Measurements from ENCODE around the gene MDGA2.

The MDGA2 gene

DNA sequence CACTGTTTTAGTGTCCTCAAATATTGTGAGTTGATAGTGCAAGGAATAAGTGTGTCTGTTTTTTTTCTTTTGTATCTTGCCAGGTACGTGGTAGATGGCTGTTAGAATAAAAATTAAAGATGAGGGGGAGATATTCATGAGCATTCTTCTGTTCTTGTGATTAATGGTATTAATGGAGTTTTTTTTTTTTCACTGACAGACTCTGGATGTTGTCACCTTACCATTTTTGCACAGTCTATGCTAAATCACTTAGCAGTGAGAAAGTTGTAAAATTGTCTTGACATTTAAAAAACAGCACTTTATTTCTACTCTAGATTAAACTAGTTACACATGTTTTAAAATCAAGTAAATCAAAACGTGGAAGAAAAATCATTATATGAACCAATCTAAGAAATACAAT lies 204.3 kb downstream of the MDGA2 start:
- DNase-seq (ENCODE audit: low read depth), result no peak
- H3K4me3 ChIP-seq (ENCODE audit: low read depth, low read length), result no peak overlapping the region
- TF ChIP-seq, protein P1, sequence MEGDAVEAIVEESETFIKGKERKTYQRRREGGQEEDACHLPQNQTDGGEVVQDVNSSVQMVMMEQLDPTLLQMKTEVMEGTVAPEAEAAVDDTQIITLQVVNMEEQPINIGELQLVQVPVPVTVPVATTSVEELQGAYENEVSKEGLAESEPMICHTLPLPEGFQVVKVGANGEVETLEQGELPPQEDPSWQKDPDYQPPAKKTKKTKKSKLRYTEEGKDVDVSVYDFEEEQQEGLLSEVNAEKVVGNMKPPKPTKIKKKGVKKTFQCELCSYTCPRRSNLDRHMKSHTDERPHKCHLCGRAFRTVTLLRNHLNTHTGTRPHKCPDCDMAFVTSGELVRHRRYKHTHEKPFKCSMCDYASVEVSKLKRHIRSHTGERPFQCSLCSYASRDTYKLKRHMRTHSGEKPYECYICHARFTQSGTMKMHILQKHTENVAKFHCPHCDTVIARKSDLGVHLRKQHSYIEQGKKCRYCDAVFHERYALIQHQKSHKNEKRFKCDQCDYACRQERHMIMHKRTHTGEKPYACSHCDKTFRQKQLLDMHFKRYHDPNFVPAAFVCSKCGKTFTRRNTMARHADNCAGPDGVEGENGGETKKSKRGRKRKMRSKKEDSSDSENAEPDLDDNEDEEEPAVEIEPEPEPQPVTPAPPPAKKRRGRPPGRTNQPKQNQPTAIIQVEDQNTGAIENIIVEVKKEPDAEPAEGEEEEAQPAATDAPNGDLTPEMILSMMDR (IDR thresholded peaks at IDR 0.05; ENCODE audit: low read depth, low read length, missing control alignments), result no peak

DNA sequence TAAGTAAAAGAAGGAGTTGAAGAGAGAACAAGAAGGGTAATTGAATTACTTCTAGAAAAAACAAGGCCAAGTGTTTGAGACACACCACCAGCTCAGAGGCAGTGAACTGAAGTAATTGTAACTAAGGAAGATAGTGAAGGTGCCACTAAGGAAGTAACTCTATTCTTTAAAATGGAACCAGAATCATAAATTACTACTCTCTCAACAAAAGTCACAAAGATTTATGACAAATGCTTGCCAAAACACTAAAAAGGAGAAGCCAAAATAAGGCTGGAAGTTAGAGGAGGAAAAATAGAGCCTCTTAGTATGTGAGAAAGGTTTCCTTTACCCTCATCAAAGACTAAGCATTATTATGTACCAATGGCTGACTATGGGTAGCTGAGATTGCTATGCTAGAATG lies 208.5 kb downstream of the MDGA2 start:
- no peak for DNase-seq (ENCODE audit: low read depth)
- TF ChIP-seq, protein P1 (IDR thresholded peaks at IDR 0.05; ENCODE audit: low read depth, low read length, missing control alignments), result no peak
- H3K4me3 ChIP-seq (ENCODE audit: low read depth, low read length), result no peak overlapping the region

DNA sequence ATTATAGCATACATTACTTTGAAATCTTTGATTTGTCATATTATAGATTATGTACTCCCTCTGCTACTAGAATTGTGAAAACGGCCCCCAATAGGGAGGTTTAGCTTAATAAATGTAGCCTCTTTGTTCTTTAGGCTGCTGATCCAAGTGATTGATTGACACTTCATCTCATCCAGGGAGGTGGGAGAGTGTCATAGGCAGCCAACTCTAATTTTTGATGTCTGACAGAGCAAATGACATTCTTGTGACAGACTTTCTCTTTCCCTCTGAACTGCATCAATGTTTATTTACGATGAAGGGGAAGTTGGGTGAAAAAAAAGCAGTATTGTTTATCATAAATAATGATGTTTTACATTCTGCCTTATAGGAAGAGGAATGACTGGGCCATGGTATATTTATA lies 221.4 kb downstream of the MDGA2 start:
- H3K4me3 ChIP-seq (ENCODE audit: low read depth, low read length), result no peak overlapping the region
- no peak for DNase-seq (ENCODE audit: low read depth)
- TF ChIP-seq, protein P1 (IDR thresholded peaks at IDR 0.05; ENCODE audit: low read depth, low read length, missing control alignments), result no peak

DNA sequence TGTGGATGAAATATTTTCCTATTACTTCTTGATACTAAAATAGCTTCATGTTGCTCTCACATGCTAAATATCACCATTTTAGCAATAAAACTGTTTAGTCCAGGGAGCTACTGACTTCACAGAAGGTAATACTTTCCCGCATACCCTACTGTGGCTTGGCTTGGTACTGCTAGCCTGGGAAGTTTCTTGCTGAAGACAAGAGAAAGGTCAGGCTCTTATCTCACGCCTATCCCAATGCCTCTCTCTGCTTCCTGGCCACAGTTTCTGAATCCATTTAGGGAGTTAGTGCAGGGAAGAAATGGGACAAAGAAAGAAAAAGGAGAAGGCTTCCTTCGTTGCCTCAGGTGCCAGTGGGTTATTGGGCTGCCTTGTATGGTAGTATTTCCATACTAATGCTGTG lies 228.3 kb downstream of the MDGA2 start:
- no peak overlapping the region for H3K4me3 ChIP-seq (ENCODE audit: low read depth, low read length)
- TF ChIP-seq, protein P1 (IDR thresholded peaks at IDR 0.05; ENCODE audit: low read depth, low read length, missing control alignments), result no peak
- no peak for DNase-seq (ENCODE audit: low read depth)

DNA sequence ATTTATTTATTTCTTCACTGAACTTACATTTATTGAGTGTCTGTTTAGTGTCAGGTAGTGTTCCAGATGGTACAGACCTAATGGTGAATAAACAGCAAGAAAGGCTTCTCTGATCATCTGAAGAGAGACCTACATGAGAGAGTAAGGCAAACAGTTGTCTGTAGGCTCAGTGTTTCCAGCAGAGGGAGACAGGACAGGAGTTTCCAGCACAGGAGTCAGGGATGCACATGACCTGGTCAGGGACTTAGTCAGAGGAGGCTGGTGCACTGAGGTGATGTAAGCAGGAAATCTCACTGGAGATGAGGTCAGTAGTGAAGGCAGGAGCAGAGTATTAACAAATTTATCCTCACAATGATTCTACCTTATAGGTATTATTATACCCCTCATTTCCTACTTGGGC lies 233.2 kb downstream of the MDGA2 start:
- TF ChIP-seq, protein P1 (IDR thresholded peaks at IDR 0.05; ENCODE audit: low read depth, low read length, missing control alignments), result no peak
- no peak for DNase-seq (ENCODE audit: low read depth)
- no peak overlapping the region for H3K4me3 ChIP-seq (ENCODE audit: low read depth, low read length)

DNA sequence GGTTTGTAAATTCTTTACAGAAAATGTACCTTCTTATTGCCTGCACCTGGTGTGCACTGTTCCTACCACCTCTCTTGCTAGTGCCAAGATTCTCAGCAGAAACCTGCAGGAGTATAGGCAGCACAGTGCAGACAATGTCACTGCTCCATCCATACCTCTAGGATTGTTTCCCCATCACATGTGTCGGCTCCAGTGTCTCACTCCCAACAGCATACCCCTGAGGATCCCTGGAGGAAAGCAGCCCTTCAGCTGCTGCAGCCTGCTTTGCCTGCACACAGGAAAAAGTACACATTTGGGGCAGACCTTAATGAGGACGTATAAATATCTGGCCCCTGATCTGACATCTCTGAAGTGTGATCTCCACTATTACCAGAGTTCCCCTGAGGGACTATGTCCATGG lies 235.5 kb downstream of the MDGA2 start:
- no peak overlapping the region for H3K4me3 ChIP-seq (ENCODE audit: low read depth, low read length)
- no peak for DNase-seq (ENCODE audit: low read depth)
- TF ChIP-seq, protein P1 (IDR thresholded peaks at IDR 0.05; ENCODE audit: low read depth, low read length, missing control alignments), result no peak

DNA sequence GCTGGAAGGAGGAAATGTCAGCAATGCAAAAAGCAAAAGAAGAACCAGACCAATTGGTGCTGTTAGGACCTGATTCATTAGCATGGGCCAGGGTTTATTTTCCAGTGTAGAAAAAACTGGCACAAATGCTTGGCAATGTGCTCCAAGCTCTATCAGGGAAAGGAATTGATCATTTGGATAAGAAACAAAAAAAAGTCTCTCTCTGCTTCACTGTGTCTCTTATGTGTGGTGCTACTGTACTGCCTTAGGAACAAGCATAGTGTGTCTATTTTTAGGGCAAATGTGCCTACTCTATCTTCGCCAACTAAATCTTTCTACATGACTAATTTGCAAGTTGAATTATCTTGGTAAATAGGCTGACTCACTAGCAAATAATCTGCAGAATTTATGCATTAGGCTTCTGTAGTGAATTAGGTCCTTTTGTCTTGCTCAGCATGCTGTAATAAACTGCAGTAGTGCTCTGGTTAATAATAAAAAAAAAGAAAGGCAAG lies 236.7 kb downstream of the MDGA2 start:
- H3K4me3 ChIP-seq (ENCODE audit: low read depth, low read length), result no peak overlapping the region
- no peak for DNase-seq (ENCODE audit: low read depth)
- TF ChIP-seq, protein P1 (IDR thresholded peaks at IDR 0.05; ENCODE audit: low read depth, low read length, missing control alignments), result no peak

All from GM12864 (cell line).